Parathyroid adenoma (tissue), 2 donors: ENCODE results near the gene EDEM2.
A peak's percentile ranks its signal among the peaks of the same experiment; 100 is the strongest.
"Not testable (repeated sequence)": the region's sequence is repeated elsewhere in the genome, so short reads cannot be mapped to it uniquely, and the experiment has no call there.

Experiments used
- H2AFZ ChIP-seq: fragments of 300-600 bp; sonication (generic); one replicate; pipeline ENCODE4 v1.7.0; 2017; ENCODE audit warnings: antibody characterized with exemption, mild to moderate bottlenecking
- H3K27ac ChIP-seq: fragments of 300-600 bp; sonication (generic); one replicate; pipeline ENCODE4 v1.7.0; 2017
- H3K27me3 ChIP-seq: fragments of 300-600 bp; sonication (generic); one replicate; pipeline ENCODE4 v1.7.0; 2017; ENCODE audit warnings: low read length; ENCODE audit not compliant: control insufficient read depth, insufficient read depth
- H3K36me3 ChIP-seq: fragments of 300-600 bp; sonication (generic); one replicate; pipeline ENCODE4 v1.7.0; 2017; ENCODE audit warnings: low read length; ENCODE audit not compliant: control insufficient read depth, insufficient read depth
- H3K4me1 ChIP-seq: fragments of 300-600 bp; sonication (generic); one replicate; pipeline ENCODE4 v1.7.0; 2017; ENCODE audit warnings: control low read depth
- H3K4me2 ChIP-seq: fragments of 300-600 bp; sonication (generic); one replicate; pipeline ENCODE4 v1.7.0; 2017; ENCODE audit warnings: low read length
- H3K4me3 ChIP-seq: fragments of 300-600 bp; sonication (generic); one replicate; pipeline ENCODE4 v1.7.0; 2017; ENCODE audit warnings: low read depth, low read length
- H3K79me2 ChIP-seq: fragments of 300-600 bp; sonication (generic); one replicate; pipeline ENCODE4 v1.7.0; 2017; ENCODE audit warnings: control low read depth
- H3K9ac ChIP-seq: fragments of 300-600 bp; sonication (generic); one replicate; pipeline ENCODE4 v1.7.0; 2017; ENCODE audit warnings: mild to moderate bottlenecking
- H3K9me3 ChIP-seq: fragments of 300-600 bp; sonication (generic); one replicate; pipeline ENCODE4 v1.7.0; 2017; ENCODE audit warnings: low read length; ENCODE audit not compliant: control insufficient read depth
- TF ChIP-seq, protein P1 (sequence below): fragments of 300-600 bp; sonication (generic); IDR thresholded peaks from one replicate; pipeline ENCODE4 v1.7.0; 2017; ENCODE audit warnings: antibody characterized with exemption, mild to moderate bottlenecking
- donor health status: primary hyperparathyroidism.

Gene EDEM2

DNA sequence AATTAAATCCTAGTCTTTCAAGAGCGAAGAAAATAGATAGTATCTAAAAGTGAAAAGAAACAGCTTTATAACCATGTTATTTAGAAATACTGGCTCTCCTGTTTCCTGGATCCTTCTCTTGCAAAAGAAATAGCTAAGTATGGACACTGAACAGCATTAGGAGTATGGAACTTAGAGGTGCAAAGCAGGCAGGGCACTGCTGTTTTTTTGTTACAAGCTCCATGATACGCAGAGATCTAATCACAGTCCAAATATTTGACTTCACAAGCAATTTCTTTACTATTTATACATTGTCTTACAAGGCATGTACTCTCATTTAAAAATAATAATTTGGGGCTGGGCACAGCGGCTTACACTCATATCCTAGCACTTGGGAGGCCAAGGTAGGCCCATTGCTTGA is 62.1 kb downstream of the EDEM2 start:
- Histone ChIP-seq H3K27ac (no peak overlapping the region), H3K4me1 (peaks cover 16% of the 10 kb centered on the region), H3K4me2 (peak overlapping the region; percentile 10), H3K9ac (no peak overlapping the region), H3K9me3 (no peaks in the 10 kb centered on the region), H3K36me3 (no peaks in the 10 kb centered on the region), H3K79me2 (peaks cover 44% of the 10 kb centered on the region), H3K27me3 (no peaks in the 10 kb centered on the region), H3K4me3 (no peak overlapping the region), H2AFZ (no peak overlapping the region)
- TF ChIP-seq, protein P1, sequence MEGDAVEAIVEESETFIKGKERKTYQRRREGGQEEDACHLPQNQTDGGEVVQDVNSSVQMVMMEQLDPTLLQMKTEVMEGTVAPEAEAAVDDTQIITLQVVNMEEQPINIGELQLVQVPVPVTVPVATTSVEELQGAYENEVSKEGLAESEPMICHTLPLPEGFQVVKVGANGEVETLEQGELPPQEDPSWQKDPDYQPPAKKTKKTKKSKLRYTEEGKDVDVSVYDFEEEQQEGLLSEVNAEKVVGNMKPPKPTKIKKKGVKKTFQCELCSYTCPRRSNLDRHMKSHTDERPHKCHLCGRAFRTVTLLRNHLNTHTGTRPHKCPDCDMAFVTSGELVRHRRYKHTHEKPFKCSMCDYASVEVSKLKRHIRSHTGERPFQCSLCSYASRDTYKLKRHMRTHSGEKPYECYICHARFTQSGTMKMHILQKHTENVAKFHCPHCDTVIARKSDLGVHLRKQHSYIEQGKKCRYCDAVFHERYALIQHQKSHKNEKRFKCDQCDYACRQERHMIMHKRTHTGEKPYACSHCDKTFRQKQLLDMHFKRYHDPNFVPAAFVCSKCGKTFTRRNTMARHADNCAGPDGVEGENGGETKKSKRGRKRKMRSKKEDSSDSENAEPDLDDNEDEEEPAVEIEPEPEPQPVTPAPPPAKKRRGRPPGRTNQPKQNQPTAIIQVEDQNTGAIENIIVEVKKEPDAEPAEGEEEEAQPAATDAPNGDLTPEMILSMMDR = no peak

DNA sequence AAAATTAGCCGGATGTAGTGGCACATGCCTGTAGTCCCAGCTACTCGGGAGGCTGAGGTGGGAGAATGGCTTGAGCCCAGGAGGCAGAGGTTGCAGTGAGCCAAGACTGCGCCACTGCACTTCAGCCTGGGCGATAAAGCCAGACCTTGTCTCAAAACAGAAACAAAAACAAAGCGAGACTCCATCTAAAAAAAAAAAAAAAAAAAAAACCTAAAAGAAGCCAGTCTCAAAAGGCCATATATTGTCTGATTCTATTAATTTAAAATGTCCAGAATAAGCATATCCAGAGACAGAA is 66.8 kb downstream of the EDEM2 start:
- H3K27me3 ChIP-seq, H3K4me1 ChIP-seq, H3K4me3 ChIP-seq, H3K4me2 ChIP-seq, H3K27ac ChIP-seq, H3K9me3 ChIP-seq, H3K36me3 ChIP-seq, H2AFZ ChIP-seq, H3K9ac ChIP-seq: not testable (repeated sequence)
- H3K79me2 ChIP-seq = peaks cover 47% of the 10 kb centered on the region

DNA sequence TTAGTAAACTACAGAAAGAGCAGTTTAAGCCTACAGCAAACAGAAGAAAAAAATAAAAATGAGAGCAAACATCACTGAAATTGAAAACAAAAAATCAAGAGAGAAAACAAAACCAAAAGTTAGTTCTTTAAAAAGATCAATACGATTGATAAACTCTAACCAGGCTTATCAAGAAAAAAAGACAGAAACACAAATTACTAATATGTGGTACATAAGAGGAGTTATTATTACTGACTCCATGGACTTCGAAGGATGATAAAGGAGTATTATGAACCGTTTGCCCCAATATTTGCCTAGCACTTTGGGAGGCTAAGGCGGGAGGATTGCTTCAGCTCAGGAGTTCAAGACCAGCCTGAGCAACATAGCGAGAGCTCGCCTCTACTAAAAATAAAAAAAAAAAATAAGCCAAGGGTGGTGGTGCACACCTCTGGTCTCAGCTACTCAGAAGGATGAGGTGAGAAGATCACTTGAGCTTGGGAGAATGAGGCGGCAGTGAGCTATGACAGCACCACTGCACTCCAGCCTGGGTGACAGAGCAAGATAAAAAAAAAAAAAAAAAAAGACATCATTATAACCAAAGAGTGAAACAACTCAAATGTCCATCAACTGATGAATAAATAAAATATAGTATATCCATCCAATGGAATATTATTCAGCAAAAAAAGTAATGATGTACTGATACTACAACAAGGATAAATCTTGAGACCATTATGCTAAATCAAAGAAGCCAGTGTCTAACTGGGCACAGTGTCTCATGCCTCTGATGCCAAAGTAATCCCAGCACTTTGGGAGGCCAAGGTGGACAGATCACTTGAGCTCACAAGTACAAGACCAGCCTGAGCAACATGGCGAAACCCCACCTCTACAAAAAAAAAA is 67.4 kb downstream of the EDEM2 start:
- Histone ChIP-seq H3K27me3 (no peaks in the 10 kb centered on the region), H3K4me3 (no peak overlapping the region), H3K9ac (no peak overlapping the region), H3K4me1 (no peaks in the 10 kb centered on the region), H2AFZ (no peak overlapping the region), H3K27ac (no peak overlapping the region), H3K79me2 (peaks cover 42% of the 10 kb centered on the region), H3K36me3 (no peaks in the 10 kb centered on the region), H3K9me3 (no peaks in the 10 kb centered on the region), H3K4me2 (no peak overlapping the region)
- TF ChIP-seq, protein P1 = no peak

DNA sequence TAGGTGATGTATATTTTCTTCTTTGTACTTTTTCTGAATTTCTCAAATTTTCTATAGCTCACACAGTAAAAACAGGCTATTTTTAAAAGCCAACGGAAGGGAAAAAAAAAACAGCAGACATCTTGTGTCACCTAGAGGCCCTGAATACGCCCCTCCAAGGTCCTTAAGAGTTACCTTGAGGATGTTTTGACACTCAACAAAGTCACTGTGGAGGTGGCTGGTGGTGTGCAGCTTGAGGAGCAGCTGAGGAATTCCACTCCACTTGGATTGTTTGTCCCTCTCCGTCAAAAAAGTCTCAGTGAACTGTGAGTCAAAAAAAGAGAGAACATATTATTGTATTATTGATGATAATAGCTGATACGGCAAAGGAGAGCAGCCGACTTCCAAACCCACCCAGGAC is 69.3 kb downstream of the EDEM2 start:
- Histone ChIP-seq H3K4me3 (no peak overlapping the region), H2AFZ (no peak overlapping the region), H3K4me2 (no peak overlapping the region), H3K27ac (no peak overlapping the region), H3K9ac (no peak overlapping the region), H3K79me2 (peaks cover 48% of the 10 kb centered on the region), H3K9me3 (no peaks in the 10 kb centered on the region), H3K36me3 (no peaks in the 10 kb centered on the region), H3K4me1 (no peaks in the 10 kb centered on the region), H3K27me3 (no peaks in the 10 kb centered on the region)
- TF ChIP-seq, protein P1 = no peak

DNA sequence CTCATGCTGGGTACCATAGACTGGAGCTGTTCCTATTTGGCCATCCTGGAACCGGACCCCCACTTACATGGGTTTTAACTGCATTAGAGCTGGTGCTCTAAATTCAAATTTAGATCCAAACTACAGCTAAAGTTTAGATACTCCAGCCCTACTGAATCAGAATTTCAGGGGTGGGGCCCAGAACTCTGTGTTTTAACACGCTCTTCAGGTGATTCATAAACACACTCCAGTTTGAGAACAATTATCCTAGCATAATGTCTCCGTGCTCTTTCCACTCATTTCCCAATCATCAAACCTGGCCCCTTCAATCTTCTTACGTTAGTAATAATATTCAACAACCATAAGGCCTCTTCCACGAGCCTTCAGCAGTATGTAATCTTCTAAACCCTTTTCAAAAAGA is 69.8 kb downstream of the EDEM2 start:
- Histone ChIP-seq H3K36me3 (no peaks in the 10 kb centered on the region), H3K4me2 (no peak overlapping the region), H3K4me3 (no peak overlapping the region), H3K27ac (no peak overlapping the region), H3K9me3 (no peaks in the 10 kb centered on the region), H2AFZ (no peak overlapping the region), H3K79me2 (peaks cover 46% of the 10 kb centered on the region), H3K4me1 (no peaks in the 10 kb centered on the region), H3K9ac (no peak overlapping the region), H3K27me3 (no peaks in the 10 kb centered on the region)
- TF ChIP-seq, protein P1 = no peak

DNA sequence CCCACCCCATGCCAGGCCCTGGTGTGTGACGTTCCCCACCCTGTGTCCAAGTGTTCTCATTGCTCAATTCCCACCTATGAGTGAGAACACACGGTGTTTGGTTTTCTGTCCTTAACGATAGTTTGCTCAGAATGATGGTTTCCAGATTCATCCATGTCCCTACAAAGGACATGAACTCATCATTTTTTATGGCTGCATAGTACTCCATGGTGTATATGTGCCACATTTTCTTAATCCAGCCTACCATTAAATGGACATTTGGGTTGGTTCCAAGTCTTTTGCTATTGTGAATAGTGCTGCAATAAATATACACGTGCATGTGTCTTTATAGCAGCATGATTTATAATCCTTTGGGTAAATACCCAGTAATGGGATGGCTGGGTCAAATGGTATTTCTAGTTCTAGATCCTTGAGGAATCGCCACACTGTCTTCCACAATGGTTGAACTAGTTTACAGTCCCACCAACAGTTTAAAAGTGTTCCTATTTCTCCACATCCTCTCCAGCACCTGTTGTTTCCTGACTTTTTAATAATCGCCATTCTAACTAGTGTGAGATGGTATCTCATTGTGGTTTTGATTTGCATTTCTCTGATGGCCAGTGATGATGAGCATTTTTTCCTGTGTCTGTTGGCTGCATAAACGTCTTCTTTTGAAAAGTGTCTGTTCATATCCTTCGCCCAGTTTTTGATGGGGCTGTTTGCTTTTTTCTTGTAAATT is 75.5 kb downstream of the EDEM2 start:
- not testable (repeated sequence) for H3K9me3 ChIP-seq, H3K4me3 ChIP-seq, H3K9ac ChIP-seq, H3K4me2 ChIP-seq, H3K36me3 ChIP-seq, H3K27me3 ChIP-seq, H3K27ac ChIP-seq, H2AFZ ChIP-seq, H3K4me1 ChIP-seq
- peaks cover 20% of the 10 kb centered on the region for H3K79me2 ChIP-seq
